GM18858 (cell line): ENCODE results near the gene CD69.

Source experiments
- ATAC-seq: cut with Tn5 transposase; IDR thresholded peaks from one replicate; pipeline ENCODE4 v1.9.1; 2021; ENCODE audit not compliant: unreplicated experiment

The CD69 gene

DNA sequence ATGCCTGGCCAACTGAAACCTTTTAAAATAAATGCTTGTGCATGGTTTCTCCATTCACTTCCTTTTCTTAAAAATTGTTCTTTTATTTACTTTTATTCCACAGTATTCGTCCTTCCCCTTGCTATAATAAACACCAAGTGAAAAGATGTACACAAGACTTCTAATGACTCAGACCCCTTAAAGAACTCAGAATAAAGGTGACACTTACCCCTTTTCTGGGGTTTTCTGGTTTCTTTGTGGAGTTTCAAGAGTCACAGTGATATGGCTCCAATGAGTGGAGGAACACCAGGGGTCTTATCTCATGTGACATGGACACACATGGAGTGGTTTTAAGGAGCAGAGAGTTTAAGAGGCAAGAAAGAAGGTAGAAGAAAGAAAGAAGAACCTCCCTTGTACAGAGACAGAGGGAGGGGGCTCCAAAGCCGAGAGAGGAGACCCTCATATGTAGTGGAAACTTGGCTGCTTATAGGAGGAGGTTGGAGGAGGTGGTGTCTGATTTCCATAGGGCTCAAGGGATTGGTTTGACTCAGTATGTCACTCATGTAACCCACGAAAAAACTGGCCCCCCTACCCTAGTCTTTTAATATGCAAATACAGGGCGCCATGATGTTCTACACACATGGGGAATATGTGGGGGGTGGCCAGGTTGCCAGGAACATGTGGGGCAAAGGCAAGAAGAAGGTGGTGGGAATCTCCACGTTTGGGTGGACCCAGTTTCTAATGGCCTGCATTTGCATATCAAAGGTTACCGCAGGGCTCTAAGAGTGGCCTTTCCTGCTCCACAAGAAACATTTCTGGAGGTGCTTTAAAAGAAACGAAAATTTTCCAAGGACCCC, 22.1 kb upstream of the CD69 start:
- ATAC-seq, result no peak

GRCh38 chr12:9781360-9781759, 20.7 kb upstream of the CD69 start:
- ATAC-seq, result no peak

DNA sequence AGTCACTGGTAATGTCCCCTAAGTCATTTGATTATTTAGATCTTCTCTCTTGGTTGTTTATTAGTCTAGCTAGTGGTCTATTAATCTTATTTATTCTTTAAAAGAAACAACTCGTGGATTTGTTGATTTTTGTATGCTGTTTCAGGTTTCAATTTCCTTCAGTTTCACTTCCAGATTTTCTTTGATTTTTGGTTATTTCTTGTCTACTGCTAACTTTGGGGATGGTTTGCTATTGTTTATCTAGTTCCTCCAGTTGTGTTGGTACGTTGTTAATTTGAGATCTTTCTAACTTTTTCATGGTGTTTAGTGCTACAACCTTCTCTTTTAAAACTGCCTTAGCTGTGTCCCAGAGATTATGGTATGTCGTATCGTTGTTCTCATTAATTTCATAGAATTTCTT, 18.5 kb upstream of the CD69 start:
- no peak for ATAC-seq

DNA sequence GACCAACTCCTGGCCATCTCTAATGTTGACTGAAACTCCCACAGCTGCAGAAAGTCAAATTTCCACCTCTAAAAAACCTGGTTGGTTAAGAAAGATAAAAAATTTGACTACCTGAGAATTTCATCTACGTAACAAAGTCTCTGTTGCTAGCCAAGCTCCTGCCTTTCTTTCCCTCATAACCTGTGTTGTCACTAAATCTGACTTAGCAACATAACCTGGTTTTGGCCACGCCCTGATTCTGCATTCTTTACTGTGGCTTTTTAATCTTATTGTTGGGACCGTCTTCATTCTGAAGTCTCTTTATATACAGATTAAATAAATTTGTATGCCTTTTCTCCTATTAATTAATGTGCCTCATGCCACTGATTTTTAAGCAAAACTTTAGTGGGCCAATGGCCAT, 16.1 kb upstream of the CD69 start:
- ATAC-seq, result no peak

- ATAC-seq, result no peak
Measured at GRCh38 chr12:9773216-9773877, 12.6 kb upstream of the CD69 start.

- ATAC-seq, result no peak
Measured at GRCh38 chr12:9763025-9763424, 2.3 kb upstream of the CD69 start.

DNA sequence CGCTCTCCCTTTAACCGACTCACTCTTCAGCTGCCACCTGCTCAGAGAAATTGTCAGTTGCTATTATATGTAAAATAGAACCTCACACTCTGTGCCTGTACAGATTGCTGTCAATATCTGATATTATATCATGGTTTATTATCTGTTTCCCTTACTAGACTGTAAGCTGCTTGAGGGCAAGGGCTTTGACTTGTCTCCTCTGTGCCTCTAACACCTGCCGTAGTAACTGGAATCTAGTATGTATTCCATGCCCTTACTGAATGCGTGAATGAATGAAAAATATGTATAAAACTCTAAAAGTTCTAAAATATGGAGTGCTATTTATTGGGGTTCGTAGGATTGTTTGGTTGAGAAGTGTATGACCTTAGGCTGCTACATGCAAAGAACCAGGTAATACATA, 1.7 kb upstream of the CD69 start:
- no peak for ATAC-seq

DNA sequence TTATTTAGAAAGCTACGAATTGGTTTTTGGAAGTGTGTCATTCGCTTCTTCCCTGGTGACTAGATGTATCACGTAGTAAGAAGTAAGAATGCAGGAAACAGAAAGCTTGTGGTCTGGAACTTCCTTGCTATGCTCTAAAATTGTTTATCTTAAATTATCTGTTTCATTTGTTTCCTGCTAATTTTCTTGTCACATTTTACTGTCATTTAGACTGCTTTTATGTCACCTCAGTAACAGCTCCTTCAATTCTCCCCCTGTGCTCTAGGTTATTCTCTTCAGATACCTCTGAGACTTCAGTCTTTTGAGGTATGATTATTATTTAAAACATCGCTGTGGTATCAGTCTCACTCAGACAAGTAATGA, 699 bp upstream of the CD69 start:
- ATAC-seq, result no peak

- no peak for ATAC-seq
Measured at GRCh38 chr12:9760120-9760519, 581 bp downstream of the CD69 start.

DNA sequence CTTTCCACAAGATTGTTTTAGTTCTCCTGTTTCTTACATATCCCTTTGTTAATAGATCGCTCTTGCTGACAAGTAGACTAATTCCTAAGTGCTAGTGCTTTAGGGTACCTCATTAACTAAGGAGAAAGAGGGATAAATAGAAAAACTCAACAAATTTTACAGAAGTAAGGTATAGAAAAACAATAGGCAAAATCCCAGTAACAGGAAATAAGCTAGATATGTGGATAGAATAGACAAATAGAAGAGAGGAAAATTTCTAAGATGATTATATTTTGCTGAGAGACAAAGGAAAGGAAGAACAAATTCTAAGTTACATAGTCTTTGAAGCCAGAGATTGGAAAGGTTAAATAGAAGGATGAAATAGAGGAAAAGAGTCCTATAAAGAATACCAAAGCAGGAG, 1.0 kb downstream of the CD69 start:
- no peak for ATAC-seq

- no peak for ATAC-seq
Measured at GRCh38 chr12:9758119-9758518, 2.6 kb downstream of the CD69 start.

GRCh38 chr12:9757433-9758025, 3.2 kb downstream of the CD69 start:
- no peak for ATAC-seq

GRCh38 chr12:9756706-9757105, 4.0 kb downstream of the CD69 start:
- ATAC-seq, result no peak

GRCh38 chr12:9756170-9756569, 4.5 kb downstream of the CD69 start:
- ATAC-seq, result no peak

DNA sequence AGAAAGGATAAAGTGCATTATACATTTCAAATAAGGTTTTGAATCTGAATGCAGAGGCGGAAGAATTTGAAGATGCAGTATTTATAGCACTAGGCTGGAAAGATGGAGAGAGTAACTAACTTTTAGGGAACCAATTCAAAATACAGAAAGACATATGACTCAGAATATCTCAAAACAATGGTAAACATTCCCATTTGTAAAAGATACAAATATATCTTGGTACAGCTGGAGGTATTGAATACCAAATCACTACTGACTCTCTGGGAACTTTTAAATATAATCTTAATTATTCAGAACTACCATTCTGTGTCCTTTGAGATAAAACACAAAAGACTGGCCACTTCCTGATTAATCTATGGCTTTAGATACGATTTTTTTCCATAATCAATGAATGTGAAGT, 5.1 kb downstream of the CD69 start:
- no peak for ATAC-seq

GRCh38 chr12:9755035-9755434, 5.7 kb downstream of the CD69 start:
- no peak for ATAC-seq

DNA sequence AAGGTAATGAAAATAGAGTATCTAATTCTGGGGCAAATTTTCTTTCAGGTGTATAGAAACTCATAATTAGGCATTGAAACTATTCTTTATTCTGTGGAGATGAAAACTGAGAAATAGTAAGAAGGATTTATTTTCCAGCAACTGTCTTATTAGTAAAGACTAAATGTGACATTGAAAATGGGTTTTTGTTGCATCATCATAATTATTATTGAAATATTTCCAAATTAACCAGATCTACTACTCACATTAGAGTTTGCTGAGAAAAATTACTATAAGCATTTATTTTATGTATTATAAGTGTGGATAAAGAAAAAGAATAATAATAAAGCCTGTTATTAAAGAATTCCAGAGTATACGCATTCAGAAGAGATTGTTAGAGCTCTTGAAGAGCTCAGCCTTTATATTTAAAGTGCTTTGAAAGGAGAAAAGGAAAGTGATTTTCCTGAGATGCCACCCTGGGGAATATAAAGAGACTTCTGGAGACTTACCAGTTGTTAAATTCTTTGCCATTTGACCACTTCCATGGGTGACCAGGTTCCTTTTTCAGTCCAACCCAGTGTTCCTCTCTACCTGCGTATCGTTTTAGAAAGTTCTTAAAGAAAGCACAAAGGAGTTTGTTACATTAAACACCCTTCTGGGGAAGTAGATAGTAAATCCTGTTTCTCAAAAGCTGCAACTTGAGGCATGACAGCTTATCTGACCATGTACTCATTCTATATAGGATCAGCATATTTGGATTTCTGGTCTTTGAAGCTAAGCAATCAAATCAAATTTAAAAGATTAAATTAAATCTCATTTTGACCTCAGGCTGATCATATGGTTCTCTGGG, 6.4 kb downstream of the CD69 start:
- ATAC-seq, result no peak

DNA sequence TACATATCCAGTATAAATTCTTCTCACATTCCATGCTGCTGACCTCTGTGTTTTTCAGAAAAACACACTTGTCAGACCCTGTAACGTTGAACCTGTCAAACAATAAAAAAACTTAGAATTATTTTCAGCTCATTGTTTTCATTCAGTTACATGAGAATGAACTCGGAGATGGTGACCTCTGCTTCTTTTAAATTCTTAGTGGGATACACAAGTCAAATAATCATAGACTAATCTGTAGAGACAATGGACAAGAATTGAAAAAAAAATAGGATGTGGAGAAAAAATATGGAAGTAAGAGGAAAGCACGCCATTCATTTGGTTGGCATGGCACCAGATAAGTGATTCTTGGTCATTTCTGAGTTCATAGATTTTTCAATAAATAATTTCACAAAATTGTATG, 7.2 kb downstream of the CD69 start:
- ATAC-seq, result no peak

- ATAC-seq, result no peak
Measured at GRCh38 chr12:9753073-9753472, 7.6 kb downstream of the CD69 start.

DNA sequence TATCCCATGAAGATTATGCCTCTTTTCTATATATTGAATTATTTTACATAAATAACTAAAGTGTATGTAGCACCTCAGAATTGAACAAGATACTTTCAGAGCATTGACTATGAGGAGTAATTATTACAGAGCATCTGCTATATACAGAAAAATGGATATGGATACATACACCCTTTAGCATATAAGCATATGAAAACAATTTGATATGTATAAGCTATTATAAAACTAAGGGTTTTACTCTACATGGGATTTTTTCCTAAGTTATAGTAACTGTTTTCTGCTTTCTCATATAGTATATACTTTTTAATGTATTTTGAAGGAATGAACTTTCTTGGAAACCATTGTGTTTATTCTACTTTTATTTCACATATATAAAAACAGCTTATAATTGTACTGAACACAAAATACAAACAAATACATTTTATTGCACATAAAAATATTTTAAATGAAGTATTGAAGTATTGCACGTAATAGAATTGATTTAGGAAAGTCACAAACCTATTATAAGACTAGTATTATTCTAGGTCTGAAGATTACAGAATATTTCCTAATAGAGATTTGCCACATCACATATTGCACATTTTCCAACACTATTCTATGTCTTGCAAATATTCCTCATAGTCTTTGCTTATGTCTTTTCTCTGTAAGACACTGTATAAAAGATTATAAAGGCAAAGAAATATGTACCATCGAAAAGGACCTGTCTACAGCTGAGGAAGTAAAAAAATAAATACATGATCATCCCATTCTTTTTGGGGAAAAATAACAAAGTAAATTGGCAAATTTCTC, 8.4 kb downstream of the CD69 start:
- ATAC-seq, result no peak
